GM10847 (cell line): ENCODE results near the gene DCUN1D1.

Experiments used
- POLR2A ChIP-seq: IDR thresholded peaks from 2 replicates; pipeline ENCODE4 v1.6.1; 2011; ENCODE audit not compliant: insufficient read length; ENCODE audit errors: extremely low read depth

Gene DCUN1D1

GRCh38 chr3:182957676-182958266 lies 22.6 kb downstream of the DCUN1D1 start:
- no peak for TF ChIP-seq POLR2A

GRCh38 chr3:182957226-182957625 lies 23.1 kb downstream of the DCUN1D1 start:
- TF ChIP-seq POLR2A = no peak

DNA sequence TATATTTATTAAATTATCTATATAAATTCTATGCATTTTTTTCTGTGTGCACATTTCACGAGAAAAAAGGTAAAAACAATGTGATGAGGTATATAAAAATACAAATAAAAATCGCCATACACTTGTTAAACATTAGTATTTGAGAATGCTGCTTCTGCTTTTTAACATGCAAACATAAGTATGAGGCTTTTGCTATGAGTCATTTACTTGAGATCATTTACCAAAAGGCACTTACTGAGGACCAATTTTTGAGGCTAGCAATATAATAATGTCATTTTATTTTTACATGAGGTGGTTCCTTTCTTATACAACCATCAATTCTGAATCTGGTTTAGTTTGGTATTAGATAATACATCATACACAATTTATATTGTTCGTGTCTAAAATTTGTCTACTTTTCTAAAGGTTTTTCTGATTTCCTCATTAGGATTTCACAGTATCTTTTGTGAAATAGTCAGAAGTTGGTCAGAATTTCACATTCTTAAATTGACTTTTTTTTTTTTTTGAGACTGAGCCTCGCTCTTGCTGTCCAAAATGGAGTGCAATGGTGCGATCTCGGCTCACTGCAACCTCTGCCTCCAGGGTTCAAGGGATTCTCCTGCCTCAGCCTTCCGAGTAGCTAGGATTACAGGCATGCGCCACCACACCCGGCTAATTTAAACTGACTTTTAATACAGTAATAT lies 25.6 kb downstream of the DCUN1D1 start:
- TF ChIP-seq POLR2A = no peak

DNA sequence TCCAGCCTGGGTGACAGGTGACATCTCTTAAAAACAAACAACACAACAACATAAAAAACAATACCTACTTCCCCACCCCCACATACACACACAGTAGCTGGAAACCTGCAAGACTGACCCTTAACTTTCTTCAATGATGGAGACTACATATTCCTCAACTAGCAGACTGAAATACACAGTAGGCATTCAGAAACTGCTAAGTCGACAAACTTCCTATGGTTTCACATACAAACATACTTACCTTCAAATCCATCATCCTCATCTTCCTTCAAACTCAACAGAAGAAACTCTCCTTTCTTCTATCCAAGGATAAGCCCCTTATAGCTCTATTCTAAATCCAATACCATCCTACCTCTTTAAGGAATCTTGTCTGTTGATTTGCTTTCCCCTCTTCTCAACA lies 30.6 kb downstream of the DCUN1D1 start:
- TF ChIP-seq POLR2A = no peak

DNA sequence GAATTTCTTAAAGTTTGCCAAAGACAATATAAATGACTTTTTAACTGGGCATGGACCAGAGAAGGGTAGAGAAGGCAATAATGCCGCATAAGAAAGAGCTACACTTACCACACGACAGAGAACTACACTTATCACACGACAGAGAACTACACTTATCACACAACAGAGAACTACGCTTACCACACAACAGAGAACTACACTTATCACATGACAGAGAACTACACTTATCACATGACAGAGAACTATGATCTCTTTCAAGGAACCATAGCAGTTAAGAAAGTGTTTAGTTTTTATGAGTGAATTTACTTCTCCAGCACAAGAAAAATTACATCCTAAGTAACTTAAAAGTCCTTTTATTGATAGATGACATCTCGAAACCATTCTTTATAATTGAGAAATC lies 32.0 kb downstream of the DCUN1D1 start:
- TF ChIP-seq POLR2A = no peak

DNA sequence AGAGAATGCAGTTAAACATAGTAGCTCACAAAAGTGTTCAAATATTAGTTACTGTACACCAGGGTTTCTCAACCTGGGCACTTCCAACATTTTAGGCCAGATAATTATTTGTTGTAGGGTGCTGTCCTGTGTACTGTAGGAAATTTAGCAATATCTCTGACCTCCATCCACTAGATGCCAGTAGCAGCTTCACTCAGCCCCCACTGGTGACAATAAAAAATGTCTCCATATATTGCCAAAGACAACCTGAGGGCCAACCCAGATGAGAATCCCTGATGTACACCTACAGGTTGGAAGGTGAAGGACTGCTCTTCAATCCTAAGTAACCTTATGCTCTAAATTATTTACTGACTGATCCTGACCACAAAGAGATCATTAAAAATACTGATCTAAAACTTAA lies 32.5 kb downstream of the DCUN1D1 start:
- TF ChIP-seq POLR2A = no peak

DNA sequence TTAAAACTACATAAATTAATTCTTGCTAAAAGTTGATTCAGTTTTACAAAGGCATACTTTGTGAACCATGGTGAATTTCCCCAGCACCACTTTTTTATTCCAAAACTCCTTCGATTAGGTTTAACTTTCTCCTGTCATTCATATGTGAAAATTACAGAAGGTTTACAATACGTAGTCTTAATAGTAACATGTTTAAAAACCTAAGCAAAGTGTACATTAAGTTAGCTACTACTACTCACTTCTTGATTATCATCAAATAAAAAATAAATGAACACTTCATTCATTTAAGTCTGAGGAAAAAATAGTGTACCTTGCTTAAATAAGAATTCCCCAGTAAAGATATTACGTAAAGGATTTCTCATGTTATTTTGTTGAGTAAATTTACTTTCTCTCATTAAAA lies 38.6 kb downstream of the DCUN1D1 start:
- no peak for TF ChIP-seq POLR2A

DNA sequence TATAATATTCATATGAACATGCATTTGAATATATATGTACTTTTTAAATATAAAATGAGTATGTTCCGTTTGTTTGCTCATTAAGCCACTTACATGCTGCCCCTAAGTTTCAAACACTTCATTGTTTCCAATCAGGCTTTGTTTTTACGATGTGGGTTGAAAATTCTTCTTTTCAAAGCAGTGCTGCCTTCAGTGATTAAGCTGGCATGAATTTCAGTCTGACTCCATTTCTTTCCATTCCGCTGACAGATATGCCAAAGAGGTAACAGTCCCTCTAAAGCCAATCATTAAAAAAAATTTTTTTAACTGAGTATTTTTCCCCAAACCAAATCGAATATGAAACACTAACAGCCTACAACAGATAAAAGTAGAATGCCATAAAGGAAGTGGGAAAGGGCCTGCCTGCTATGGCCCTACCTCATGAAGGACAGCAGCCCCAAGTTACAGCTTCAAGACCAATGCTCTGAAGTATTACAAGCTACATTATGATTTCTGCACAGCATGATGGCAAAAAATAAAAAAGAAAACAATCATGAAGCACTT lies 40.0 kb downstream of the DCUN1D1 start:
- TF ChIP-seq POLR2A = no peak

DNA sequence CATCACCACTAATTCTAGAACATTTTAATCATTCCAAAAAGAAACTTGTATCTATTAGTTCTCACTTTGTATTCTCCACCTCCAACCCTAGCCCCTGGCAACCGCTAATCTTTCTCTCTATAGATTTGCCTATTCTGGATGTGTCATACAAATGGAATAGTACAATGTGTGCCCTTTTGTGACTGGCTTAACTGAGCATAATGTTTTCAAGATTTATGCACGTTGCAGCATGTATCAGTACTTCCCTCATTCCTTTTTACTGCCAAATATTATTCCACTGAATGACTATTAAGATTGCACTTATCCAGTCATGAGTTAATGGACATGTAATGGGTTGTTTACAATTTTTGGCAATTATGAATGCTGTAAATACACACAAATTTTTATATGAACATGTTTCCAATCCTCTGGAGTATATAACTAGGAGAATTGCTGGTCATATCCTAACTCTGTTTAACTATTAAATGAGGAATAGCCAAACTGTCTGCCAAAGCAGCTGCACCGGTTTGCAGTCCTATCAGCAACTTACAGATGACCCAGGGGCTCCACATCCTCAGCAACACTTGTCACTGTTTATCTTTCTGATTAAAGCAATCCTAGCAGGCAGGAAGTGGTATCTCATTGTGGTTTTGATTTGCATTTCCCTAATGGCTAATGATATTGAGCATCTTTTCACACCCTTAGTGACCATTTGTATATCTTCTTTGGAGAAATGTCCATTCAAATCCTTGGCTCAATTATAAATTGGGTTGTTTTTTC lies 42.9 kb downstream of the DCUN1D1 start:
- no peak for TF ChIP-seq POLR2A

DNA sequence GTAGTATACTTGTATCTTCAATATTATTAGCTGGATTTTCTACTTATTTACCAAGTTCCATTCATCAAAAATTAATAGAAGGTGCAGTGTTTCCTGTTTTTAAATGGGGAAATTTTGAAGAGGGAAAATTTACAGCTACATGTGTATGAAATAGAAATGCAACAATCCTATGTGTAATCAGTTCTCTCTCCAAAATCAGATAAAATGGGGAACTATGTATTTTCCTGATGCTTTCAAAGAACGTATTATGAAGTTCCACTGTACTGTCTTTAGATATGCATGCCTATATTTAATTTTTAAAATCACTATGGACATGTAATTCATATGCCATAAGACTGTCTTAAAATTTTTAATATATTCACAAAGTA lies 43.4 kb downstream of the DCUN1D1 start:
- no peak for TF ChIP-seq POLR2A

DNA sequence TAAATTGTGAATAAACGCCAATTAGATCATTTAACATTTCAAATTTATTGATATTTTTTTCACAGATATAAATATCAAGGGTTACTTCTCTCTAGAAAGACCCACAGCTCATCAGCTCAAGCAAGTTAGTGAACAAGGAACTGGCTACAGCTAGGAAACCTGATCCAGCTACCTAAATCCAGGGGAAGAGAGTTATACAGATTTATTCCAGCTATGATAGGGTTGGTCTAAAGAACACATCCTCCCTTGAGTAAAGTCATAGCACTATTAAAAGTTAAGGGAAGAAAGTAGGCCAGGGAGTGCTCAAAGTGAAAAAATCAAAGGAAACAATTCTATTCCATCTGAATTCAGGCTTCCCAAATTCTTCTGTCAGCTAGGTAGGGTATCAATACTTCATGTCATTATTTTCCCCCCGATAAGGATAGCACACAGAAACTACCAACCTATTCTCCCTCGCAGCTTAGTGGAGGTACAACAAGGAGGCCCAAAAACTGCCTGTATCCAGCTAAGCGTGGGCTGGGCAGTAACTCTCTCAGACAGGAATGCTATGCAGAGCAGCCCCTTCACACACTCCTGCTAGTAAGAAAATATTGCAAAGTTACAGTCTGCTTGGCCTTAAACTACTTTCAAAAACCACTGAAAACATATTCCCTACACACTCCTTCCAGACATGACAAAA lies 44.0 kb downstream of the DCUN1D1 start:
- no peak for TF ChIP-seq POLR2A

DNA sequence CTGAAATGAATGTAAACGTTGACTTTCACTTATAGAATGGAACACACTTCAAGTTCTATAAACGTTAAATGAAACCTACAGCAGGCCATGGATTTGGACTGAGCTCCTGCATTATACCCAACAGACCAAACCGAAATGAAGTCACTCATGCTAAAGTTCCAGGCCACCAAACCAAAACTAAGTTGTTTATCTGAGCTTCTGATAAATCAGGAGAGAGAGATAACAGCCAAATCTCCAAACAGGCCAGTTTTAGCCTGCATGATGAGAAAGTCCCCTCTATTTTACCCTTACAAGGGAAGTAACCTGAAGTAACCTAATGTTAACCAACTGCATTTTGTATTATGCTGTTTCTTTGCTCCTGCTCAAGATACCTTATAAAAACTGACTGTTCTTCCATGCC lies 44.5 kb downstream of the DCUN1D1 start:
- TF ChIP-seq POLR2A = no peak

GRCh38 chr3:182925944-182926337 lies 54.4 kb downstream of the DCUN1D1 start:
- TF ChIP-seq POLR2A = no peak

DNA sequence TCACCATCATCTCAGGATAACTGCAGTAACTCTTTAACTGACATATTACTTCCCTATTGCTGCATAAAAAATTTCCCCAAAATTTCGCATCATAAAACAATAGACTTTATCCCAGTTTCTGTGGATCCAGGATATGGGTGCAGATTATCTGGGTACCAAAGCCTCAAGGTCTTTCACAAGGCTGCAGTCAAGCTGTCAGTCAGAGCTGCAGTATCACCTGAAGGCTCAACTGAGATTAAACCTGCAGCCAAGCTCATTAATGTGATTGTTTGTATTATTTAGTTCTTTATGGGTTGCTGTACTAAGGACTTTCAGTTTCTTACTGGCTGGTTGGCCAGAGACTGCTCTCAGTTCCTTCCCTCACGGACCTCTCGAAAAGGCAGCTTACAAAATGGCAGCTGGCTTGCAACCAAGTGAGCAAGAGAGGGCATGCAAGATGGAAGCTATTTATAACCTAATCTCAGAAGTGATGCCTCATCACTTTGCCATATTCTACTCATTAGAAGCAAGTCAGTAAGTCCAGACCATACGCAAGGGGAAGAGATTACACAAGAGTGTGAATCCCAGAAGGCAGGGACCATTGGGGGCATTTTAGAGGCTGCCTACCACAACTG lies 54.9 kb downstream of the DCUN1D1 start:
- TF ChIP-seq POLR2A = no peak

DNA sequence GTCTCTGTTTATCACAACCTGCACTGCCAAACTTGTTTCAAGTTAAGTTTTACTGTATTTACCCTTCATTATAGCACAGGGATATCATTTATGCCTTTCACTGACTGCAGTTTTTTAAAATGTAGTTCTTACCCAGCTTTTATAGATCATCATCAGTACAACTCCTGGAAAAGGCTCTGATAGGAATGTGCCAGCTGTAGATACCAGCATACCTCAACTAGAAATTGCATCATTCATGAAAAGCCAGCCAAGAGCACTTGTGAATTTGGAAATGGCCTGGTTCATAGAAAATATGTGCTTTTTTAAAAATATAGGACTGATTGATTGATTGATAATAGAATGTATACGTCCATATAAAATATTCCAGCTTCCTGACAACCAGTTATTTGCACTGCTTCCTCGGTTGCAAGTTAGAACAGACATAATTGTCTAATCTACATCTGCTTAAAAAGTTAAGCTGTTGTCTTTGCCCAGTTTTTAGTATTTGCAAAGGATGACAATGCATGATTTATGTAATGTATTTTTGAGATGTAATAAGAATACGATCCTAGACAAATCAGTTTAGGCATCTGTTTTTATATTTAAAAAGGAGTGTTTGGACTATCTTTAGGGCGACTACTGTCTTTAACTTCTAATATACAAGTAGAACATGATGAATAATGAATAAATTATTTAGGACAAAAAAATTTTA lies 58.5 kb downstream of the DCUN1D1 start:
- no peak for TF ChIP-seq POLR2A

- no peak for TF ChIP-seq POLR2A
These were observed 59.7 kb downstream of the DCUN1D1 start for GRCh38 chr3:182920515-182921084.
